HCT116 (cell line): ENCODE results near the gene SSH2.

ENCODE experiments used
- CTCF ChIP-seq, 3 experiments: fragments of 200-600 bp in 1 of 3; sonication (generic) in 1 of 3; IDR thresholded peaks in 2 of 3; conservative IDR thresholded peaks in 1 of 3; 2 replicates each; pipeline ENCODE4 v1.5.1; 2012 to 2017; ENCODE audit warnings: low read depth in 2 of 3, low read length in 2 of 3, antibody characterized with exemption in 1 of 3, borderline replicate concordance in 1 of 3, control low read depth in 1 of 3, mild to moderate bottlenecking in 1 of 3, mixed read lengths in 1 of 3, mixed run types in 1 of 3, moderate library complexity in 1 of 3; ENCODE audit not compliant: insufficient read depth in 1 of 3
- POLR2A ChIP-seq: IDR thresholded peaks from 2 replicates; pipeline ENCODE4 v1.7.0; 2011; ENCODE audit warnings: borderline replicate concordance; ENCODE audit not compliant: insufficient read depth, insufficient read length; ENCODE audit errors: extremely low read depth
- SRF ChIP-seq: IDR thresholded peaks from 2 replicates; pipeline ENCODE4 v1.6.1; 2012; ENCODE audit warnings: low read depth

DNA sequence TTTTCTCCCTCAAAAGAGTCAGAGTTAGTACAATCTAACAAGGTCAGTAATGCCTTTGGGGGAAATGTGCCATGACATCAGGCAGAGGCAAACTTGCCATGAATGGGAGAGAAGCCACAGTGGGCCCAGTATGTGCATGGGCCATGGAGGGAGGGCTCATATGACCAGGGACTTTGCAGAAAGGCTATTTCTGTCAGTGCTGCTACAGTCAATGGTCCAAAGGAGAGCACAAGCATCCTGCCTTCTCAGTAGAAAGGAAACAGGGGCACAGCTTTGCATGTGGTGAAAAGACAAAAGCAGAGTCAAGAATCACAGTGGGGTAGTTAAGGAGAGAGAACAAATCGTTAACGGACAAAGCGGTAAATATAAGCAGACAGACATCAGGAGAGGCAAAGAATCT lies 296.1 kb downstream of the SSH2 start:
- TF ChIP-seq POLR2A = no peak
- TF ChIP-seq CTCF (IDR thresholded peaks at IDR 0.05 in 2 of 3, conservative IDR thresholded peaks at IDR 0.05 in 1 of 3; ENCODE audit: borderline replicate concordance in 1 of 3, insufficient read depth in 1 of 3, low read depth in 2 of 3, low read length in 2 of 3) = no peak
- no peak for TF ChIP-seq SRF
